Measurements from ENCODE around the gene CCDC57.
"Not testable (repeated sequence)": the region's sequence is repeated elsewhere in the genome, so short reads cannot be mapped to it uniquely, and the experiment has no call there.

The CCDC57 gene

GRCh38 chr17:82177761-82178498, 34.7 kb downstream of the CCDC57 start:
- no peak for TF ChIP-seq CTCF (IDR thresholded peaks at IDR 0.05; ENCODE audit: low read depth, low read length)
- H3K4me3 ChIP-seq (ENCODE audit: low read depth, low read length) = no peak overlapping the region

- H3K4me3 ChIP-seq (ENCODE audit: low read depth, low read length) = no peak overlapping the region
- TF ChIP-seq CTCF (IDR thresholded peaks at IDR 0.05; ENCODE audit: low read depth, low read length) = no peak
Observed at GRCh38 chr17:82177276-82177675, 35.4 kb downstream of the CCDC57 start.

GRCh38 chr17:82175951-82176350, 36.7 kb downstream of the CCDC57 start:
- no peak overlapping the region for H3K4me3 ChIP-seq (ENCODE audit: low read depth, low read length)
- TF ChIP-seq CTCF (IDR thresholded peaks at IDR 0.05; ENCODE audit: low read depth, low read length) = no peak

DNA sequence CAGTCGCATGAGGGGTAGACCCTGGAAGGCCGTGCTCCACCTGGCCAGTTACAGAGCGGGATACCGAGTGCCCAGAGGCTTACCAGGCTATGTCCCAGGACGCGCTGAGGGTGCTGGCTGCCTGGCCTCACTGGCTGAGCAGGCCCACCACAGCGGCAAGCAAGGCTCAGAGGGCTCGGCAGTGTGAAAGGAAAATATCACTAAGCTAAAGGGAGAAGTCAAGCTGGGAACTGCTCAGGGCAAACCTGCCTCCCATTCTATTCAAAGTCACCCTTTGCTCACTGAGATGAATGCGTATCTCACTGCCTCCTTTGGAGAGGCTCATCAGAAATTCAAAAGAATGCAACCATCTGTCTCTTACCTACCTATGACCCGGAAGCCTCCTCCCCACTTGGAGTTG, 37.4 kb downstream of the CCDC57 start:
- no peak for TF ChIP-seq CTCF (IDR thresholded peaks at IDR 0.05; ENCODE audit: low read depth, low read length)
- H3K4me3 ChIP-seq (ENCODE audit: low read depth, low read length) = no peak overlapping the region

DNA sequence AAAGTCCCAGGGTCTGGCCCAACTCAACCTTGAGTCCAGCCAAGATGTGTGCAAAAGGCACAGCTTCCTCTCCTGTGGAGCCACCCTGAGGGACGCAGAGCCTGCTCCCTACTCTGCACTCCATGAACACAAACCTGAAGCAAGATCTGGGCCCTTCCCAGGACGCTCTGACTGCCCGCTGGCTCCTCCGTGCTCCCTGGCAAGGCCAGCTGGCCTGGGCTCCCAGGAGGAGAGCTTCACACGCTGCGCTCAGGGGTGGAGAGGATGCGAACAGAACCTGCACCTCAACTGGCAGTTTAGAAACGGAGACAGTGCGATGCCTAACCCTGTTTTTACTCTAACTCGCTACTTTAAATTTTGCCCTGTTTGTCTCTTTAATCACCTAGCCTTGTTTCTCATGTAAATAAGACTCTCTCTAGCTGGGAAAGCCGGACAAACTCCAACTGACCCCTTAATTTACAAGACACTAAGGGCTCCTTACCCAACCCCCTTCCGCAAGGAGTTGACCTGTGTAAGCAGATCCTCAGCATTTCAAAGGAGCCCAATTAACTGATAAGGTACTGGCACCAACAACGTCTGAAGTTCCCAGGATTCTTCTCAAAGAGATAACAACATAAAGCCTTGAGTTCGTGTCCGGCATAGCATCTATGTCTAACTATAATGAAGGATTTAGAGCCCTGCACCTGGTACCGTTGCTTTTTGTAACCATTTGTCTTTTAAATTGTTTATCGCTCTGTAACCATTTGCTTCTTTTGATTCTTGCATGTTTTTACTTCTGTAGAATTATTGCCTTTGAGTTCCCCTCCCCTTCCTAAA, 38.4 kb downstream of the CCDC57 start:
- H3K4me3 ChIP-seq (ENCODE audit: low read depth, low read length) = not testable (repeated sequence)

GRCh38 chr17:82173351-82174041, 39.1 kb downstream of the CCDC57 start:
- TF ChIP-seq CTCF (IDR thresholded peaks at IDR 0.05; ENCODE audit: low read depth, low read length) = no peak
- no peak overlapping the region for H3K4me3 ChIP-seq (ENCODE audit: low read depth, low read length)

DNA sequence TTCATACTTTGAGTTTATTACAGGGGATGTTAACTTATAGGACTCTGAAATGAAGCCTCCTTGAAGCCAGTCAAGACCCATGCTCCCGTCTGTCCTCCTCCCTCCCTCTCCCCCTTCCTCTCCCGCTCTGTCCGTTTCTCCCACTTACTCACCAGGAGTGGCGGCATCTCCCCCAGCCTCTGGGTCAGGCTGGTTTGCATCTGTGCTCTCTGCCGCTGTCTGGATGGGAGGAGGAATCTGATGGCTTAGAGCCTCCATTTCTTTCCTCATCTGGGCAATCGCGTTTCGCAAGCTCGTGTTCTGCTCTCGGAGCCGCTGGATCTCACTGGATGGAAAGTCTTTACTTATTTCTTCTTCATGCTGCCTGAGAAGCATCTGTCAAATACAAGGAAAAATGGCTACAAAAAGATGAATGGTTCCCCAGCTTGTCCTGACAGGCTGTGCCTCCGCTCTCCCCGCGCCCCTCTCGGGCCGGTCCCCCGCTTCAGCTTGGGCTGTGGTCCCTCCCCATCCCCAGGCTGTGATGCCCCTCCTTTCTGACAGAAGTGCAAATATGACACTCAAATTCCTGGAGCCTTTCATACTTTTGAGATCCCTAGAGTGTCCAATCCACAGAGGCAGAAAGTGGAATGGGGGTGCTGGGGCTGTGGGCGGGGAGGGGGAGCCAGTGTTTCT, 40.0 kb downstream of the CCDC57 start:
- no peak for TF ChIP-seq CTCF (IDR thresholded peaks at IDR 0.05; ENCODE audit: low read depth, low read length)
- no peak overlapping the region for H3K4me3 ChIP-seq (ENCODE audit: low read depth, low read length)

Data from WI38 (cell line).